Stimulated activated naive B cell treated with anti-CD40 and anti-IgM and Interleukin-4, amounts not matched to agents 10 μg/mL and 1 μg/mL and 100 μg/mL, for 72 hours (primary cell): ENCODE measurements around the gene FGF7.
"Not testable (repeated sequence)": the region's sequence is repeated elsewhere in the genome, so short reads cannot be mapped to it uniquely, and the experiment has no call there.

Experiments
- ATAC-seq, 2 donors: fragments of 150-1000 bp; cut with Tn5 transposase; replicated peaks; 2 replicates each; pipeline ENCODE4 v1.10.0; 2021; ENCODE audit warnings: moderate library complexity in 1 of 2
- DNase-seq: peaks from one replicate; pipeline ENCODE4 v3.0.0; 2021
- H3K27ac Mint-ChIP-seq: one replicate; pipeline ENCODE4 v1.8.0; 2022; ENCODE audit warnings: mild to moderate bottlenecking, mixed read lengths
- H3K27me3 Mint-ChIP-seq, 2 donors: one replicate each; pipeline ENCODE4 v1.8.0; 2022; ENCODE audit warnings: mixed read lengths in 2 of 2
- H3K36me3 Mint-ChIP-seq, 2 donors: one replicate each; pipeline ENCODE4 v1.8.0; 2022; ENCODE audit warnings: mixed read lengths in 2 of 2, mild to moderate bottlenecking in 1 of 2
- H3K4me1 Mint-ChIP-seq, 2 donors: one replicate each; pipeline ENCODE4 v1.8.0; 2022; ENCODE audit warnings: mixed read lengths in 2 of 2, mild to moderate bottlenecking in 1 of 2
- H3K4me3 Mint-ChIP-seq, 2 donors: one replicate each; pipeline ENCODE4 v1.8.0; 2022; ENCODE audit warnings: mild to moderate bottlenecking in 2 of 2, mixed read lengths in 2 of 2, moderate library complexity in 1 of 2
- H3K9me3 Mint-ChIP-seq, 2 donors: one replicate each; pipeline ENCODE4 v1.8.0; 2022; ENCODE audit warnings: mixed read lengths in 2 of 2, mild to moderate bottlenecking in 1 of 2

The FGF7 gene

GRCh38 chr15:49492830-49493229 lies 69.8 kb downstream of the FGF7 start:
- ATAC-seq (no peak), DNase-seq (no peak)
- H3K36me3 Mint-ChIP-seq = no peaks in the 10 kb centered on the region
- no peaks in the 10 kb centered on the region for H3K27me3 Mint-ChIP-seq
- H3K9me3 Mint-ChIP-seq = no peaks in the 10 kb centered on the region
- H3K4me1 Mint-ChIP-seq = no peaks in the 10 kb centered on the region
- no peak overlapping the region for H3K27ac Mint-ChIP-seq
- H3K4me3 Mint-ChIP-seq = no peak overlapping the region

- no peaks in the 10 kb centered on the region for H3K9me3 Mint-ChIP-seq
- no peaks in the 10 kb centered on the region for H3K36me3 Mint-ChIP-seq
- no peak overlapping the region for H3K27ac Mint-ChIP-seq
- H3K4me1 Mint-ChIP-seq = no peaks in the 10 kb centered on the region
- ATAC-seq (no peak), DNase-seq (no peak)
- no peak overlapping the region for H3K4me3 Mint-ChIP-seq
- no peaks in the 10 kb centered on the region for H3K27me3 Mint-ChIP-seq
Observed at GRCh38 chr15:49494842-49495241, 71.8 kb downstream of the FGF7 start.

- DNase-seq (no peak), ATAC-seq (no peak)
- H3K9me3 Mint-ChIP-seq = peaks cover 5% of the 10 kb centered on the region in 2 donors
- no peak overlapping the region for H3K4me3 Mint-ChIP-seq
- no peaks in the 10 kb centered on the region for H3K36me3 Mint-ChIP-seq
- H3K27me3 Mint-ChIP-seq = no peaks in the 10 kb centered on the region
- H3K4me1 Mint-ChIP-seq = no peaks in the 10 kb centered on the region
- H3K27ac Mint-ChIP-seq = no peak overlapping the region
Observed at GRCh38 chr15:49495993-49496753, 73.1 kb downstream of the FGF7 start.

- H3K36me3 Mint-ChIP-seq = no peaks in the 10 kb centered on the region
Observed at GRCh38 chr15:49501586-49501985, 78.5 kb downstream of the FGF7 start.

GRCh38 chr15:49506341-49506740 lies 83.3 kb downstream of the FGF7 start:
- ATAC-seq (no peak), DNase-seq (no peak)
- peaks cover 4 to 6% of the 10 kb centered on the region in 2 donors for H3K9me3 Mint-ChIP-seq
- H3K4me3 Mint-ChIP-seq = no peak overlapping the region
- H3K27ac Mint-ChIP-seq = no peak overlapping the region
- H3K36me3 Mint-ChIP-seq = no peaks in the 10 kb centered on the region
- peaks cover 0 to 3% of the 10 kb centered on the region in 2 donors for H3K27me3 Mint-ChIP-seq
- H3K4me1 Mint-ChIP-seq = no peaks in the 10 kb centered on the region

More at GRCh38 chr15:49501586-49501985, 78.5 kb downstream of the FGF7 start:
- Mint-ChIP-seq H3K4me1 (no peaks in the 10 kb centered on the region), H3K27ac (no peak overlapping the region), H3K4me3 (no peak overlapping the region), H3K27me3 (peaks cover 0 to 3% of the 10 kb centered on the region in 2 donors), H3K9me3 (peaks cover 10 to 13% of the 10 kb centered on the region in 2 donors)
- DNase-seq (no peak), ATAC-seq (no peak)

GRCh38 chr15:49507261-49507660 lies 84.2 kb downstream of the FGF7 start:
- H3K4me3 Mint-ChIP-seq = no peak overlapping the region
- no peaks in the 10 kb centered on the region for H3K36me3 Mint-ChIP-seq
- no peak overlapping the region for H3K27ac Mint-ChIP-seq
- ATAC-seq (no peak), DNase-seq (no peak)
- no peaks in the 10 kb centered on the region for H3K4me1 Mint-ChIP-seq
- H3K27me3 Mint-ChIP-seq = peaks cover 0 to 3% of the 10 kb centered on the region in 2 donors
- H3K9me3 Mint-ChIP-seq = peaks cover 3 to 5% of the 10 kb centered on the region in 2 donors

GRCh38 chr15:49512739-49513138 lies 89.7 kb downstream of the FGF7 start:
- not testable (repeated sequence) for H3K27me3 Mint-ChIP-seq, H3K4me3 Mint-ChIP-seq, H3K36me3 Mint-ChIP-seq, DNase-seq, H3K4me1 Mint-ChIP-seq, ATAC-seq, H3K27ac Mint-ChIP-seq, H3K9me3 Mint-ChIP-seq

- Mint-ChIP-seq H3K9me3 (peaks cover 24 to 35% of the 10 kb centered on the region in 2 donors), H3K4me1 (no peaks in the 10 kb centered on the region), H3K4me3 (no peak overlapping the region), H3K36me3 (peaks cover 5 to 14% of the 10 kb centered on the region in 2 donors), H3K27me3 (peaks cover 11 to 15% of the 10 kb centered on the region in 2 donors), H3K27ac (no peak overlapping the region)
- no peak for DNase-seq
- no peak for ATAC-seq
Observed at GRCh38 chr15:49521802-49522201, 98.8 kb downstream of the FGF7 start.

GRCh38 chr15:49528289-49528688 lies 105.2 kb downstream of the FGF7 start:
- DNase-seq = no peak
- no peak for ATAC-seq
- H3K4me3 Mint-ChIP-seq = no peak overlapping the region
- no peaks in the 10 kb centered on the region for H3K4me1 Mint-ChIP-seq
- peaks cover 12 to 28% of the 10 kb centered on the region in 2 donors for H3K9me3 Mint-ChIP-seq
- H3K27ac Mint-ChIP-seq = no peak overlapping the region
- H3K36me3 Mint-ChIP-seq = peaks cover 0 to 7% of the 10 kb centered on the region in 2 donors
- peaks cover 11 to 15% of the 10 kb centered on the region in 2 donors for H3K27me3 Mint-ChIP-seq

- ATAC-seq (no peak), DNase-seq (no peak)
- H3K4me1 Mint-ChIP-seq = no peaks in the 10 kb centered on the region
- H3K27ac Mint-ChIP-seq = no peak overlapping the region
- peaks cover 3 to 4% of the 10 kb centered on the region in 2 donors for H3K36me3 Mint-ChIP-seq
- peaks cover 6 to 8% of the 10 kb centered on the region in 2 donors for H3K27me3 Mint-ChIP-seq
- no peak overlapping the region for H3K4me3 Mint-ChIP-seq
- H3K9me3 Mint-ChIP-seq = peaks cover 17 to 26% of the 10 kb centered on the region in 2 donors
Observed at GRCh38 chr15:49530092-49530491, 107.0 kb downstream of the FGF7 start.
